ENCODE results near the gene PKP4.

Gene PKP4

DNA sequence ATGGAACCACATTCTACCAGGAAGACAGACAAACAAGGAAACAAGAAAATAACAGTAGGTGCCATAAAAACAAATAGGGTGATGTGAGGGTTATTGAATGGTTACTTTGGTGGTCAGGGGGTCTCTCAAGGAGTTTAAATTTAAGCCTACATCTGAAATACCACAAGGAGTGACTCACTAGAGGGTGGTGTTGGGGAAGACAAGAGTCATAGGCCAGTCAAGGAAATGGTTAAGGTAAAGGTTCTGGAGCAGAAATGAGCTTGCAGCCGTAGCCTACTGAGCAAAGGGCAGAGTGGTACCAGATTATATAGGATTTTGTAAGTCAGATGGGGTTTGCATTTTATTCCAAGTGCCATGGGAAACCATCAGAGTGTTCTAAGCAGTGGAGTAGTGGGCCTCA is 202.7 kb downstream of the PKP4 start:
- H3K4me1 Mint-ChIP-seq (ENCODE audit: low read depth): no peaks in the 10 kb centered on the region
- H3K9me3 Mint-ChIP-seq: no peaks in the 10 kb centered on the region
- no peak overlapping the region for H3K27ac Mint-ChIP-seq
- H3K4me3 Mint-ChIP-seq: no peak overlapping the region
- H3K27me3 Mint-ChIP-seq: no peaks in the 10 kb centered on the region
- H3K36me3 Mint-ChIP-seq (ENCODE audit: low read depth): peaks cover 5% of the 10 kb centered on the region
- intact Hi-C loops (cut with micrococcal nuclease): no loop called here

GRCh38 chr2:158661231-158661630 is 204.5 kb downstream of the PKP4 start:
- H3K4me3 Mint-ChIP-seq: no peak overlapping the region
- H3K27ac Mint-ChIP-seq: no peak overlapping the region
- no peaks in the 10 kb centered on the region for H3K27me3 Mint-ChIP-seq
- H3K9me3 Mint-ChIP-seq: no peaks in the 10 kb centered on the region
- no peaks in the 10 kb centered on the region for H3K4me1 Mint-ChIP-seq (ENCODE audit: low read depth)
- intact Hi-C loops (cut with micrococcal nuclease): no loop called here
- peaks cover 5% of the 10 kb centered on the region for H3K36me3 Mint-ChIP-seq (ENCODE audit: low read depth)

- Mint-ChIP-seq H3K27ac (no peak overlapping the region), H3K4me1 (ENCODE audit: low read depth) (no peaks in the 10 kb centered on the region), H3K27me3 (no peaks in the 10 kb centered on the region), H3K9me3 (no peaks in the 10 kb centered on the region), H3K36me3 (ENCODE audit: low read depth) (peaks cover 12% of the 10 kb centered on the region), H3K4me3 (no peak overlapping the region)
- intact Hi-C loops (cut with micrococcal nuclease): no loop called here
Observed at GRCh38 chr2:158662421-158662820, 205.7 kb downstream of the PKP4 start.

- Mint-ChIP-seq H3K4me3 (no peak overlapping the region), H3K36me3 (ENCODE audit: low read depth) (peaks cover 19% of the 10 kb centered on the region), H3K27ac (no peak overlapping the region), H3K27me3 (no peaks in the 10 kb centered on the region), H3K9me3 (no peaks in the 10 kb centered on the region), H3K4me1 (ENCODE audit: low read depth) (peaks cover 5% of the 10 kb centered on the region)
- intact Hi-C loops (cut with micrococcal nuclease): no loop called here
Observed at GRCh38 chr2:158663796-158664195, 207.0 kb downstream of the PKP4 start.

DNA sequence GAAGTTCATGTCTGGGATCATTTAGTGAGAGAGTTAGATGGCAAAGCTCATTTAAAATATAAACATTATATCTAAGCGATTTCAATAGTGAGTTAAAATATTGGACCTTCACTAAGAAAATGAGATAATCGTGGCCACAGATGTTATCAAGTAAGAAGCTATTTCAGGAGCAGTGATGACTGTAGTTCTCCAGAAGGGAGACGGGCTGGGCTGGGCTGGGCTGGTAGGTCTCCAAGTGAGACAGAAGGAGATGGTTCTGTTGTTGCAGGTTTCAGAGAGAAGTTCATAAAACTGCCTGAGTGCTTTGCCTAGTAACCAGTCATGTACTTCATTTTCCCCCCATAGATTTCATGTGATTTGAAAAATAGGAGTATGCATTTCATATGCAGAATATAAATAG is 208.2 kb downstream of the PKP4 start:
- Mint-ChIP-seq H3K27me3 (no peaks in the 10 kb centered on the region), H3K4me3 (no peak overlapping the region), H3K9me3 (no peaks in the 10 kb centered on the region), H3K4me1 (ENCODE audit: low read depth) (peaks cover 5% of the 10 kb centered on the region), H3K36me3 (ENCODE audit: low read depth) (peaks cover 18% of the 10 kb centered on the region), H3K27ac (no peak overlapping the region)
- intact Hi-C loops (cut with micrococcal nuclease): no loop called here

DNA sequence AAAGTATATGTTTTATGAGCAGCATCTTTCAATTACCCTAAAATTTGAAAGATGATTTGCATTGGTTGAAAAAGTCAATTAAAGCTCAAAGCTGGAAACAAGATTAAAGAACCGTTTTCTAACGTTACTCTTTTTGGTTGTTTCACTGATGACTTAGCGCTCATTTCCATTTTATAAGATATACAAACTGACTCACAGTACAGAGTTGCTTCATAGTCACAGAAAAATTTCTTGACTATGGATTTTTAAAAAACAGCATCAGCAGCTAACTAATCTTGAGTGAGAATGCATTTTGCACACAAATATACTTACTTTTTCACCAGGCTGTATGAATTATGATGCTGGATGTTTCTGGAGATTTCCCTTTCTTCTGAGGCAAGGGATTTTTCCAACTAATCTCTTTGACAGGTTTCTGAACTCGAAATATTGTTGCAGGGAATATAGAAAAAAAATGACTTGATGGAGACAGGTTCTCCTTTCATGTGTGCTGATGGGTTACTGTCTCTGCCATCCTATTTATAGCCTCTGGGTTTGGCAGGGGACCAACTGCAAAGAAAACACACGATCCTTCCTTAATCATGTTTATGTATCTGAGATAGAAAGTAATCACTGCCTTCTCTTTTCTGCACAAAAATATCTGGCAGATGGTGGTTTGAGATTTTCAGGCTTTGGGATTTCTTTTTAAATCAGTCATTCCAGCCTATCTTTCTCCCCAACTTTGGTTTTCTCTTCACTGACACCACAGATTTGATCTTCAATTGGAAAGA is 209.0 kb downstream of the PKP4 start:
- no peaks in the 10 kb centered on the region for H3K27me3 Mint-ChIP-seq
- H3K4me1 Mint-ChIP-seq (ENCODE audit: low read depth): peaks cover 5% of the 10 kb centered on the region
- no peak overlapping the region for H3K4me3 Mint-ChIP-seq
- peaks cover 14% of the 10 kb centered on the region for H3K36me3 Mint-ChIP-seq (ENCODE audit: low read depth)
- H3K27ac Mint-ChIP-seq: no peak overlapping the region
- H3K9me3 Mint-ChIP-seq: no peaks in the 10 kb centered on the region
- intact Hi-C loops (cut with micrococcal nuclease): no loop called here

DNA sequence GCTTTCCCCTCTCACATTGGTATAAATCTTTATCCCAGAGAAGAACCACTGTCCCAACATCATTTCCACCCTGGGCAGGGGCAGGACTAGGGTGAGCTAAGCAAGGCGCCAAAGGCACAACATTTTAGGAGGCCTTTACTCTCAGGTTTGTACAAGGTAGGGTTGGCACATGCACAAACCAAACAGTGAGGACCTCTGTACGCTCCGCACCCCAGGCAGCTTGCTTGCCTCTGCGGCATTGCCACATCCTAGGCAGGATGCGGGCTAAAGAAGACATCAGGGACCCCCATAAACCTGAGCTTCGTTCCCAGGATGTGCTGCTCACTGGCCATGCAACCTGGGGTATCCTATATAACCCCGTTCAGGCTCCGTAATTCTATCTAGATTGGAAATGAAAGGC is 210.2 kb downstream of the PKP4 start:
- Mint-ChIP-seq H3K4me1 (ENCODE audit: low read depth) (peaks cover 5% of the 10 kb centered on the region), H3K36me3 (ENCODE audit: low read depth) (peaks cover 14% of the 10 kb centered on the region), H3K27ac (no peak overlapping the region), H3K9me3 (no peaks in the 10 kb centered on the region), H3K4me3 (no peak overlapping the region), H3K27me3 (no peaks in the 10 kb centered on the region)
- intact Hi-C loops (cut with micrococcal nuclease): no loop called here

DNA sequence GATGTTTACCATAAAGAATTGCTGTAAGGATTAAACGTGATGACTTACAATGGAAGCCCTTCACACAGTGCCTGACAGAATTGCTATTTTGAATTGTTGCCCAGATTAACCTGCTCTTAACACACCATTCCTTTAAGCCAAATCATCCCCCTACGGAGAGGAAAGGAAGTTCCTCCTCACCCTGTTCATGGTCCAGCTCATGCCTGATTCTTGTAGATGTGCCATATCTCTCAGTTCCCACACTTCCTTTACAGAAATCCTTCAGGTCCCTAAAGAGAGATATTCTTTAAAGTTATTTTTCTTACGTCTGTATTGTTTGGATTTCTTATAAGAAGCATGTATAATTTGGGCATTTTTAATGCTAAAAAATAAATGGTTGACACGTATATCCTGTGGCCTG is 210.8 kb downstream of the PKP4 start:
- Mint-ChIP-seq H3K4me1 (ENCODE audit: low read depth) (peaks cover 5% of the 10 kb centered on the region), H3K4me3 (no peak overlapping the region), H3K27me3 (no peaks in the 10 kb centered on the region), H3K36me3 (ENCODE audit: low read depth) (peaks cover 14% of the 10 kb centered on the region), H3K27ac (no peak overlapping the region), H3K9me3 (no peaks in the 10 kb centered on the region)
- intact Hi-C loops (cut with micrococcal nuclease): no loop called here

DNA sequence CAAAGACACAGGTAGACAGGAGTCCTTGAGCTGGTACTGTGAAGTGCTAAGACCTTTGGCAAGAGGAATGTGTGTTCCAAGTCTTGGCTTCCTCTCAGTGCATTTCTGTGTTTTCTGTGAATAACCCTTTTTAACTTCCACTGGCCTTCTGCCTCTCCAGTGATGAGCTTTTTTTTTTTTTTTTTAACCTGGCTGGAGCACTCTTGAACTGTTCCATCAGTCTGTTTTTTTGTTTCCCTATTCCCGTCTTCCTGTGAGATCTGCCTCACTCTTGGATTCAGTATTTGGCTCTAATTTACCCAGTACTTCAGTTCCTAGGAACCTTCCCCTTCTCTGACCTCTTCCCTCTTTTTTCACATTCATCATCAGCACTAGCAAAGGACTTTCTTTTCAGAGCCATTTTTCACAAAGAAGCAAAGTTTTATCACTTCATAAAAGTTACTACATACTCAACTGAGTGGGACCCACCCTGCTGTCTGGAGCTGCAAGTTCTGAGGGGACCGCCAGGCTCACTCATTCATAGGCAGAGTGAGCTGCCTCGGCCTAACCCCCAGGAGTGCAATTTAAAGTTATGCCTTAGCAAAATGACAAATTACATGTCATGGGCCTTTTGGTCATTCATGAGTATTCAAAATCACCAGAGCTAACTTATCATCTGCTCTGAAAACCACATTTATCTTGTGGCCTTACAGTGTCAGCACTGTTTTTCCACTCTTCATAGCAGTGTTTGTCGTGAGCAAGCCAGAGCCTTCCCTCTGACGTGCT is 211.4 kb downstream of the PKP4 start:
- peaks cover 5% of the 10 kb centered on the region for H3K4me1 Mint-ChIP-seq (ENCODE audit: low read depth)
- H3K27ac Mint-ChIP-seq: no peak overlapping the region
- no peaks in the 10 kb centered on the region for H3K9me3 Mint-ChIP-seq
- no peak overlapping the region for H3K4me3 Mint-ChIP-seq
- no peaks in the 10 kb centered on the region for H3K27me3 Mint-ChIP-seq
- intact Hi-C loops (cut with micrococcal nuclease): no loop called here
- H3K36me3 Mint-ChIP-seq (ENCODE audit: low read depth): peaks cover 16% of the 10 kb centered on the region

DNA sequence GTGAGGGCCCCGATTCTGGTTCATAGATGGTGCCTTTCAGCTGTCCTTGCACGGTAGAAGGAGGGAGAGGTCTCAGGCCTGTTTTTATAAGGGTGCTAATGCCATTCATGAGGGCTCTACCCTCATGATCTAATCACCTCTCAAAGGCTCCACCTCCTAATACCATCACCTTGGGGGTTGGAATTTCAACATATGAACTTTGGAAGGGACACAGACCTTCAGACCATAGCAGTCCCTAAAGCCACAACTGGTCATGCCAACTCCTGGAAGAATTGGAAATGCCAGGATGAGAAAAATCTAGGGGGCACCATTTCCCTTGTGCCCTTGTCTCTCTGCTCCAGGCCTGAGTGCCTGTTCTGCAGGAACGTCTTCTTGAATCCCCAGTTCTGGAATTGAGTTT is 213.5 kb downstream of the PKP4 start:
- H3K9me3 Mint-ChIP-seq: no peaks in the 10 kb centered on the region
- intact Hi-C loops (cut with micrococcal nuclease): no loop called here
- H3K27ac Mint-ChIP-seq: no peak overlapping the region
- H3K4me1 Mint-ChIP-seq (ENCODE audit: low read depth): peaks cover 5% of the 10 kb centered on the region
- peaks cover 27% of the 10 kb centered on the region for H3K36me3 Mint-ChIP-seq (ENCODE audit: low read depth)
- H3K27me3 Mint-ChIP-seq: no peaks in the 10 kb centered on the region
- H3K4me3 Mint-ChIP-seq: no peak overlapping the region

DNA sequence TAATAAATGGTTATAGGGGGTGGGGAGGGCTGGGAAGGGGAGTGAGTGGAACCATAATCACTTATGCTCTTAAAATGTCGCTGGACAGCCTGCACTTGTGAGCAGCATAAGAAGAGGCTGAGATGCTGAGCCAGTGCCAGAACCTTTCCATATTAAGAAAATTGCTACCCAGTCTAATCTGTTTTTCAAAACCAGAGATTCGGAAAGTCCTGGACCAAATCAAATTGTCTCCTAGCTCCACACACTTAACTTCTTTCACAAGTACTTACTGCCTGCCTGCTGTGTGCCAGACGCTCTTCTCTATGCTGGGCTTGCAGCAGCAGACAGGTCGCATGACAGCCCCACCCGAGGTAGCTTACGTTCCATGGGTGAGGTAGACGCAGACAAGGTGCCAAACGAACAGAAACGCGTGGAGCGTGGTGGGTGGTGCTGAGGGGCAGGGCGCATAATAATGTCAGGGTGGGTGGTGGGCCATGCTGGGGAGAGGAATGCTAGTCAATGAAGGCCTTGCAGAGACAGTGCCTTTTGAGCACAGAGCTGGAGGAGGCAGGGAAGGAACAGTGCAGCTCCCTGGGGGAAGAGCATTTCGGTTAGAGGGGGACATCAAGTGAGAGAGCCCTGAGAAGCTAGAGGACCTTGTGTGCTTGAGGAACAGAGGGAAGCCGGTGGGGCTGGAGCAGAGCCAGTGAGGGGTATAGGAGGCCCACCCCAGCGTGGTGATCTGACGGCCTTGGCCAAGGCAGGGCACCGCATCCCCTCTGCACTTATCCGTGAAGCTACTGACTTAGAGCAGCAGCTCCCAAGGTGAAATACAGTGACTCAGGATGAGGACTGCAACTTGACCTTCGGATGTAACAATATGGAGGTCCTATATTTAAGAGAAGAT is 214.9 kb downstream of the PKP4 start:
- Mint-ChIP-seq H3K4me1 (ENCODE audit: low read depth) (peaks cover 5% of the 10 kb centered on the region), H3K27me3 (no peaks in the 10 kb centered on the region), H3K4me3 (no peak overlapping the region), H3K27ac (no peak overlapping the region), H3K36me3 (ENCODE audit: low read depth) (peaks cover 31% of the 10 kb centered on the region), H3K9me3 (no peaks in the 10 kb centered on the region)
- intact Hi-C loops (cut with micrococcal nuclease): no loop called here

GRCh38 chr2:158676295-158676694 is 219.5 kb downstream of the PKP4 start:
- Mint-ChIP-seq H3K27ac (no peak overlapping the region), H3K27me3 (no peaks in the 10 kb centered on the region), H3K36me3 (ENCODE audit: low read depth) (peaks cover 46% of the 10 kb centered on the region), H3K9me3 (no peaks in the 10 kb centered on the region), H3K4me3 (no peak overlapping the region), H3K4me1 (ENCODE audit: low read depth) (no peaks in the 10 kb centered on the region)
- intact Hi-C loops (cut with micrococcal nuclease): no loop called here

GRCh38 chr2:158676696-158677095 is 219.9 kb downstream of the PKP4 start:
- peaks cover 46% of the 10 kb centered on the region for H3K36me3 Mint-ChIP-seq (ENCODE audit: low read depth)
- intact Hi-C loops (cut with micrococcal nuclease): no loop called here

GRCh38 chr2:158677542-158677941 is 220.8 kb downstream of the PKP4 start:
- Mint-ChIP-seq H3K4me3 (no peak overlapping the region), H3K36me3 (ENCODE audit: low read depth) (peaks cover 46% of the 10 kb centered on the region)

More at GRCh38 chr2:158676696-158677095, 219.9 kb downstream of the PKP4 start:
- Mint-ChIP-seq H3K4me3 (no peak overlapping the region), H3K9me3 (no peaks in the 10 kb centered on the region), H3K27ac (no peak overlapping the region), H3K27me3 (no peaks in the 10 kb centered on the region), H3K4me1 (ENCODE audit: low read depth) (no peaks in the 10 kb centered on the region)

More at GRCh38 chr2:158677542-158677941, 220.8 kb downstream of the PKP4 start:
- H3K4me1 Mint-ChIP-seq (ENCODE audit: low read depth): no peaks in the 10 kb centered on the region
- intact Hi-C loops (cut with micrococcal nuclease): no loop called here
- H3K9me3 Mint-ChIP-seq: no peaks in the 10 kb centered on the region
- H3K27me3 Mint-ChIP-seq: no peaks in the 10 kb centered on the region
- H3K27ac Mint-ChIP-seq: no peak overlapping the region
